SK-N-SH treated with all-trans-retinoic acid at 6 μM for 48 hours (cell line): ENCODE results near the gene EEF2KMT.

ENCODE experiments used
- ATAC-seq: fragments of 200-7000 bp; cut with Tn5 transposase; 3 replicates; pipeline ENCODE4 v1.9.1; 2020; ENCODE audit warnings: mild to moderate bottlenecking, moderate library complexity
- ARNTL ChIP-seq: fragments of 450-650 bp; formaldehyde crosslinking; IDR thresholded peaks from 2 replicates; pipeline ENCODE4 v1.5.0; 2020; ENCODE audit warnings: low read depth, mild to moderate bottlenecking, moderate library complexity, borderline replicate concordance
- BACH2 ChIP-seq: fragments of 250-450 bp; sonication (Bioruptor Pico); IDR thresholded peaks from 2 replicates; pipeline ENCODE4 v1.9.0; 2021; ENCODE audit warnings: mild to moderate bottlenecking, borderline replicate concordance
- CREB5 ChIP-seq: fragments of 250-450 bp; sonication (Bioruptor Pico); IDR thresholded peaks from 2 replicates; pipeline ENCODE4 v1.5.1; 2020; ENCODE audit warnings: low read depth, mild to moderate bottlenecking, moderate library complexity
- CSRNP3 ChIP-seq: fragments of 250-450 bp; sonication (Bioruptor Pico); IDR thresholded peaks from 2 replicates; pipeline ENCODE4 v1.5.1; 2021; ENCODE audit warnings: mild to moderate bottlenecking, moderate library complexity
- GLIS3 ChIP-seq: fragments of 250-450 bp; sonication (Bioruptor Pico); IDR thresholded peaks from 2 replicates; pipeline ENCODE4 v1.5.0; 2020; ENCODE audit warnings: mild to moderate bottlenecking, moderate library complexity
- ISL1 ChIP-seq: fragments of 250-450 bp; sonication (Bioruptor Pico); IDR thresholded peaks from 2 replicates; pipeline ENCODE4 v2.1.2; 2022; ENCODE audit warnings: mild to moderate bottlenecking, moderate library complexity
- OSR1 ChIP-seq: fragments of 250-450 bp; sonication (Bioruptor Pico); IDR thresholded peaks from 2 replicates; pipeline ENCODE4 v1.8.0; 2022; ENCODE audit warnings: moderate library complexity, mild to moderate bottlenecking, inconsistent platforms
- PATZ1 ChIP-seq: fragments of 250-450 bp; sonication (Bioruptor Pico); IDR thresholded peaks from 2 replicates; pipeline ENCODE4 v1.8.0; 2020; ENCODE audit warnings: mild to moderate bottlenecking, moderate library complexity, borderline replicate concordance
- POU6F1 ChIP-seq: fragments of 250-450 bp; sonication (Bioruptor Pico); IDR thresholded peaks from 2 replicates; pipeline ENCODE4 v1.8.0; 2021; ENCODE audit warnings: low read depth, mild to moderate bottlenecking, moderate library complexity, borderline replicate concordance
- PPARA ChIP-seq: fragments of 250-450 bp; sonication (Bioruptor Pico); IDR thresholded peaks from 2 replicates; pipeline ENCODE4 v1.5.0; 2020; ENCODE audit warnings: mild to moderate bottlenecking, borderline replicate concordance
- RARB ChIP-seq: fragments of 250-450 bp; sonication (Bioruptor Pico); IDR thresholded peaks from 2 replicates; pipeline ENCODE4 v1.8.0; 2021; ENCODE audit warnings: mild to moderate bottlenecking, moderate library complexity
- SNAI2 ChIP-seq: fragments of 250-450 bp; sonication (Bioruptor Pico); IDR thresholded peaks from 2 replicates; pipeline ENCODE4 v1.5.0; 2020; ENCODE audit warnings: mild to moderate bottlenecking, moderate library complexity
- TCF4 ChIP-seq: fragments of 250-450 bp; sonication (Bioruptor Pico); IDR thresholded peaks from 2 replicates; pipeline ENCODE4 v1.8.0; 2021; ENCODE audit warnings: mild to moderate bottlenecking, moderate library complexity, borderline replicate concordance
- TOX ChIP-seq: fragments of 250-450 bp; sonication (Bioruptor Pico); IDR thresholded peaks from 2 replicates; pipeline ENCODE4 v1.8.0; 2021; ENCODE audit warnings: mild to moderate bottlenecking, moderate library complexity, borderline replicate concordance
- TSHZ2 ChIP-seq: fragments of 250-450 bp; sonication (Bioruptor Pico); IDR thresholded peaks from 2 replicates; pipeline ENCODE4 v1.5.0; 2020; ENCODE audit warnings: mild to moderate bottlenecking, moderate library complexity
- ZC3H10 ChIP-seq: fragments of 250-450 bp; sonication (Bioruptor Pico); IDR thresholded peaks from 2 replicates; pipeline ENCODE4 v1.5.1; 2021; ENCODE audit warnings: mild to moderate bottlenecking, moderate library complexity
- ZFP3 ChIP-seq: fragments of 250-450 bp; sonication (Bioruptor Pico); IDR thresholded peaks from 2 replicates; pipeline ENCODE4 v1.5.0; 2020; ENCODE audit warnings: mild to moderate bottlenecking, moderate library complexity
- ZFP30 ChIP-seq: fragments of 450-650 bp; formaldehyde crosslinking; IDR thresholded peaks from 2 replicates; pipeline ENCODE4 v1.5.0; 2022; ENCODE audit warnings: mild to moderate bottlenecking, moderate library complexity
- ZNF70 ChIP-seq: fragments of 450-650 bp; formaldehyde crosslinking; IDR thresholded peaks from 2 replicates; pipeline ENCODE4 v1.5.0; 2020; ENCODE audit warnings: mild to moderate bottlenecking, moderate library complexity
- ZNF8 ChIP-seq: fragments of 450-650 bp; formaldehyde crosslinking; IDR thresholded peaks from 2 replicates; pipeline ENCODE4 v1.5.0; 2020; ENCODE audit warnings: mild to moderate bottlenecking, moderate library complexity

EEF2KMT gene

GRCh38 chr16:5046914-5047313 is 50.7 kb downstream of the EEF2KMT start:
- TF ChIP-seq ISL1 (CRISPR knock-in tag) = no peak
- TF ChIP-seq PATZ1 (CRISPR knock-in tag) = no peak
- TF ChIP-seq ZNF8 (CRISPR knock-in tag) = no peak
- TF ChIP-seq ZC3H10 = no peak
- TF ChIP-seq GLIS3 (CRISPR knock-in tag) = no peak
- no peak for TF ChIP-seq TCF4
- TF ChIP-seq ZFP3 (CRISPR knock-in tag) = no peak
- no peak for TF ChIP-seq ARNTL (CRISPR knock-in tag)
- TF ChIP-seq SNAI2 = no peak
- no peak for TF ChIP-seq BACH2 (CRISPR knock-in tag)
- TF ChIP-seq PPARA (CRISPR knock-in tag) = no peak
- no peak for TF ChIP-seq POU6F1 (CRISPR knock-in tag)
- TF ChIP-seq ZFP30 (CRISPR knock-in tag) = no peak
- no peak for TF ChIP-seq TSHZ2 (CRISPR knock-in tag)
- TF ChIP-seq CREB5 (CRISPR knock-in tag) = no peak
- no peak for TF ChIP-seq TOX (CRISPR knock-in tag)
- no peak for TF ChIP-seq OSR1 (CRISPR knock-in tag)
- TF ChIP-seq ZNF70 (CRISPR knock-in tag) = no peak
- TF ChIP-seq RARB (CRISPR knock-in tag) = no peak
- TF ChIP-seq, all 23 proteins: peak for 0
- no peak for ATAC-seq

- no peak for ATAC-seq
- TF ChIP-seq POU6F1 (CRISPR knock-in tag) (no peak), PPARA (CRISPR knock-in tag) (no peak), PATZ1 (CRISPR knock-in tag) (no peak), OSR1 (CRISPR knock-in tag) (no peak), CREB5 (CRISPR knock-in tag) (no peak), TOX (CRISPR knock-in tag) (no peak), ARNTL (CRISPR knock-in tag) (no peak), CSRNP3 (CRISPR knock-in tag) (no peak), ZFP3 (CRISPR knock-in tag) (no peak), ZNF8 (CRISPR knock-in tag) (no peak), TSHZ2 (CRISPR knock-in tag) (no peak), ZC3H10 (no peak), ISL1 (CRISPR knock-in tag) (no peak)
Observed at GRCh38 chr16:5045499-5046115, 52.0 kb downstream of the EEF2KMT start.
